Cardiac muscle cell (in vitro differentiated cells and primary cell): Measurements from ENCODE around the gene HS3ST4. TPM values are rescaled to one million over a fixed set of nuclear protein-coding genes. Genes with fewer than 3 reads are reported as not detected.

ENCODE experiments used
- DNase-seq, 2 donors: peaks; one replicate each; pipeline versions ENCODE4 v3.0.0 to v3.0.0-alpha.2; 2010 to 2017; ENCODE audit warnings: low read depth in 1 of 2, low spot score in 1 of 2
- H3K27ac ChIP-seq: fragments of 200-600 bp; sonication (generic); 2 replicates; pipeline ENCODE4 v1.5.1; 2016
- H3K27me3 ChIP-seq: fragments of 200-600 bp; sonication (generic); 2 replicates; pipeline ENCODE4 v1.6.0; 2016; ENCODE audit warnings: control low read depth
- H3K36me3 ChIP-seq: fragments of 200-600 bp; sonication (generic); 2 replicates; pipeline ENCODE4 v1.5.1; 2016; ENCODE audit warnings: control low read depth
- H3K4me1 ChIP-seq: fragments of 200-600 bp; sonication (generic); 2 replicates; pipeline ENCODE4 v1.8.1; 2017; ENCODE audit warnings: low read depth, mild to moderate bottlenecking, mixed run types
- H3K4me3 ChIP-seq: fragments of 200-600 bp; sonication (generic); 2 replicates; pipeline ENCODE4 v1.5.1; 2016; ENCODE audit warnings: mild to moderate bottlenecking
- H3K9me3 ChIP-seq: fragments of 200-600 bp; sonication (generic); 2 replicates; pipeline ENCODE4 v1.5.1; 2017; ENCODE audit warnings: low read depth, mild to moderate bottlenecking, control low read depth
- CTCF ChIP-seq: IDR thresholded peaks from 2 replicates; pipeline ENCODE4 v1.5.1; 2012; ENCODE audit warnings: low read depth, mild to moderate bottlenecking, low read length
- polyA plus RNA-seq: library from polyadenylated mRNA; unstranded; fragments of >200 nt; fragmentation: Nextera tagmentation; extraction: Ambion mirVana; gene quantifications from 2 replicates; pipeline ENCODE4 v1.2.1, GENCODE V29; 2016
- total RNA-seq: library from RNA; depleted of rRNA; stranded (reverse); fragments of >200 nt; gene quantifications from 2 replicates; pipeline ENCODE4 v1.2.3, GENCODE V29; 2016

HS3ST4 gene
- total and polyA plus RNA-seq, 2 experiments from 2014 or later = 0.13 to 0.27 TPM

- Histone ChIP-seq H3K4me3 (no peak overlapping the region), H3K36me3 (no peaks in the 10 kb centered on the region), H3K4me1 (no peaks in the 10 kb centered on the region), H3K27me3 (no peaks in the 10 kb centered on the region), H3K27ac (no peak overlapping the region), H3K9me3 (no peaks in the 10 kb centered on the region)
- TF ChIP-seq CTCF = no peak
- no peak for DNase-seq
Observed at GRCh38 chr16:25828510-25828909, 136.8 kb downstream of the HS3ST4 start.

GRCh38 chr16:25832291-25832690 lies 140.5 kb downstream of the HS3ST4 start:
- H3K4me1 ChIP-seq = no peaks in the 10 kb centered on the region
- H3K27ac ChIP-seq = no peak overlapping the region
- no peak overlapping the region for H3K4me3 ChIP-seq
- H3K9me3 ChIP-seq = no peaks in the 10 kb centered on the region
- no peaks in the 10 kb centered on the region for H3K27me3 ChIP-seq
- TF ChIP-seq CTCF = no peak
- no peak for DNase-seq
- H3K36me3 ChIP-seq = no peaks in the 10 kb centered on the region

- no peak for DNase-seq
- Histone ChIP-seq H3K27ac (no peak overlapping the region), H3K36me3 (no peaks in the 10 kb centered on the region), H3K9me3 (no peaks in the 10 kb centered on the region), H3K4me3 (no peak overlapping the region), H3K27me3 (no peaks in the 10 kb centered on the region), H3K4me1 (no peaks in the 10 kb centered on the region)
- TF ChIP-seq CTCF = no peak
Observed at GRCh38 chr16:25834101-25834500, 142.3 kb downstream of the HS3ST4 start.

- no peak overlapping the region for H3K4me3 ChIP-seq
- no peak for DNase-seq
- no peak overlapping the region for H3K27ac ChIP-seq
- no peaks in the 10 kb centered on the region for H3K4me1 ChIP-seq
- no peaks in the 10 kb centered on the region for H3K27me3 ChIP-seq
- no peak for TF ChIP-seq CTCF
- H3K9me3 ChIP-seq = no peaks in the 10 kb centered on the region
- no peaks in the 10 kb centered on the region for H3K36me3 ChIP-seq
Observed at GRCh38 chr16:25835126-25835525, 143.4 kb downstream of the HS3ST4 start.

GRCh38 chr16:25838724-25839186 lies 147.0 kb downstream of the HS3ST4 start:
- no peaks in the 10 kb centered on the region for H3K36me3 ChIP-seq
- no peaks in the 10 kb centered on the region for H3K9me3 ChIP-seq
- no peaks in the 10 kb centered on the region for H3K4me1 ChIP-seq
- TF ChIP-seq CTCF = peak; percentile 70
- no peak overlapping the region for H3K27ac ChIP-seq
- H3K4me3 ChIP-seq = peak overlapping the region; percentile 22
- H3K27me3 ChIP-seq = no peaks in the 10 kb centered on the region
- DNase-seq = peak; percentile 61 to 69

GRCh38 chr16:25841761-25842160 lies 150.0 kb downstream of the HS3ST4 start:
- DNase-seq = no peak
- no peaks in the 10 kb centered on the region for H3K36me3 ChIP-seq
- no peak overlapping the region for H3K27ac ChIP-seq
- H3K27me3 ChIP-seq = no peaks in the 10 kb centered on the region
- no peaks in the 10 kb centered on the region for H3K9me3 ChIP-seq
- TF ChIP-seq CTCF = no peak
- no peaks in the 10 kb centered on the region for H3K4me1 ChIP-seq
- H3K4me3 ChIP-seq = no peak overlapping the region
